Measurements from ENCODE around the gene EEF2.

EEF2 gene

DNA sequence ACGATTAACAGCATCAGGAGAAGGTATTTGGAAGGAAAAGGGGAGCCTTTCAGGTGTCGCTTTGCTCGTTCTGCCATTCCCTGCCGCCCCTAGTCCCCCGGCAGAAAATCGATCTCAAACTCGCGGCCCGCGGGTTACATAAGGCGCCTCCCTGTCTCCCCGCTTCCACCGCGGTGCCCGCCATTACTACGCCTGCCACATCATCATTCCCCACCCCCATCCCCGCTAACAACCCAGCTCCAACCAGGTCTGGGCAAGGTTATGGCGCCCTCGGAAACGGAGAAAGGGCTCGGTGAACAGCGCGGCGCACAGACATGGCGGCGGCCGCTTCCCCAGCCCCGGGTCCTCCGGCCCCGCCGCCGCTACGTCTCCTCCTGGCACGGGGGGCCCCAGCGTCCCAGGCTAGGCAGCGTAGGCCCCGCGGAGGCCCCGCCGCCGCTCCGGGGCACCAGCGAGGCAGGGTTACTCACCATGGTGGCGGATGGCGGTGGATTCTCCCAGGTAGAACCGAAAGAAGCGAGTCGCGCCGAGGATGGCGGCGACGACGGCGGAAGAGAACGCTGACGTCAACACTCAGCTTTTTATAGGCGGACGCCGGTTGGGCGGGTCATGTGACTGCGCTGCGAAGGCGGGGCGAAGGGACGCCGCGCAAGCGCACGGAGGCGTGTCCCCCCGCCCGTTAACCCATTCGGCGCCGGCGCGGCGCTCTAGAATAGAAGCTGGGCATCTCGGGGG lies at the start of gene EEF2:
TSS of gene EEF2 (minus strand) at position 556 of the 735 bp plus-strand sequence. CDS start at position 473, 83 bp downstream.
- DNase-seq (ENCODE audit: low read depth in 2 of 2): peak; percentile 78 to 80

DNA sequence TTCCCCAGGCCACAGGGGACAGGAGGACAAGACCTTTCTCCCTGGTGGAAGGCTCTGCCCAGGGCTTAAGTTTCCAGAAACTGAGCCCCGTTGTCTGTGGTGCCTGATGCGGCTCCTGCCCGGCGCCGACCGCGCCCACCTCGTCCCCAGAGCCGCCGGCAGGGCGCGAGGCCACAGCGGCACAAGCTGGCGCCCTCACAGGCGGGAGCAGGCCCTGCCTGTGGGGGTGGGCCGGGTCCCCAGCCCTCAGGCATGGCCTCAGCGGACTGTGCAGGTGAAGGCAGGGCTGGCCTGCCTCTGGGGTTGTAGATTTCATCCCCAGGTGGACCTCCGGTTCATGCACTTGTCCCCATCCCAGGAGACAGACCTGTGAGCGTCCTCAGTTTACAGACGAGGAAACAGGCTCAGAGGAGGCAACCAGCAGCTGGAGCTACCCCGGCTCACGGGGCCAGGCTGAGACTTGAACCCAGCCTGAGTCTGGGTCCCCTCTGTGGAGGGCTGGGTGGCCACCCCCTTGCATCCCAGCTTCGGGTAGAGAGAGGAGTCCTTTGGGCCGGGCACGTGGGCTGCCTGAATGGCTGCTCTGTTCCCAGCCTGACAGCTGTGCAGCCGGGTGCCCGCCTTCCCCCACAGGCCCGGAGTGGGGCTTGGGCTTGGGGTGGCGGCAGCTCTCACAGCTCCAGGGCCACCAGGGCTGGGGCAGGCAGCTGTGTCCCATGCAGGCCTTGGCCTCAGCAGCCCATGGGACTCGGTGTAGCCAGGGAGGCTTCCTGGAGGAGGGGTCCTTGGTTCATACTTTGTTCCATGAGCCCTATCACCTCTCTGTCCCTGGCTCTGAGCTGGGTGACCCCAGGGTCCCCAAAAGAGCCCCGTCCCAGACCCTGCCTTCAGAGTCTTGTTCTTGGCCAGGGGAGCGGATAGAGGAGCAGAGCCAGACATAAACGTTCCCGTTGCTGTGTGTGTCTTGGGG lies 49.1 kb upstream of the EEF2 start:
- DNase-seq (ENCODE audit: low read depth in 2 of 2): no peak

DNA sequence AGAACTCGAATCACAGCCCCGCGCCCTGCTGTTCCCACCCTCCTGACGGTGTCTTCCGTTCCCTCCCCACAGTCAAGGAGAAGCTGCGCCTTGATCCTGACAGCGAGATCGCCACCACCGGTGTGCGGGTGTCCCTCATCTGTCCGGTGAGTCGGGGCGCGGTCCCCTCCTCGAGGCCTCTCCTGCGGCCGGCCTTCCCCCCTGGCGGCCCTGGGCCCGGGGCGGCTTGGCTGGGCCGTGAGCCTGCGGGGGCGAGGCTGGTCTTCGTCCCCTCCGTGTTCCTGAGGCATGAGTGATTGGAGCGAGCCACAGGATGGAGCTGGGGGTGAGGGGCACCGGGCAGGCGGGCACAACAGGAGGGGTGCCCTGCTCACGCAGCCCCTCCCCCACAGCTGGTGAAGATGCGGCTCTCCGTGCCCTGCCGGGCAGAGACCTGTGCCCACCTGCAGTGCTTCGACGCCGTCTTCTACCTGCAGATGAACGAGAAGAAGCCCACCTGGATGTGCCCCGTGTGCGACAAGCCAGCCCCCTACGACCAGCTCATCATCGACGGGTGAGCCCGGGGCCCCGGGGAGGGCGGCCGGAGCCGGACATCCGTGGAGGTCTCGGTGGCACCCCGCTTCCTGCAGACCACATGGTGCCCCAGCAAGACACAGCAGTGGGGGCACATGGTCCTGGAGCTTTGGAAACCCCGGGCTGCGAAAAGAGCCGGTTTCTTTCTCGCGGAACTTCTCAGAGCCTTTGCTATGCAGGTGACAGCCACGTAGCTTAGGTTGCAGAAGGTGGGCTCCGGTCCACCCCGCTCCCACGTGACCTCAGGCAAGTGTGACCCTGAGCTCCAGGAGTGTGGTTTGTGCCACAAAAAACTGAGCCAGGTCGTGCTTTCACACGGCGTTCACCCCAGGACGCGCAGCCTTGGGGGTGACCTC lies 48.0 kb upstream of the EEF2 start:
- no peak for DNase-seq (ENCODE audit: low read depth in 2 of 2)

DNA sequence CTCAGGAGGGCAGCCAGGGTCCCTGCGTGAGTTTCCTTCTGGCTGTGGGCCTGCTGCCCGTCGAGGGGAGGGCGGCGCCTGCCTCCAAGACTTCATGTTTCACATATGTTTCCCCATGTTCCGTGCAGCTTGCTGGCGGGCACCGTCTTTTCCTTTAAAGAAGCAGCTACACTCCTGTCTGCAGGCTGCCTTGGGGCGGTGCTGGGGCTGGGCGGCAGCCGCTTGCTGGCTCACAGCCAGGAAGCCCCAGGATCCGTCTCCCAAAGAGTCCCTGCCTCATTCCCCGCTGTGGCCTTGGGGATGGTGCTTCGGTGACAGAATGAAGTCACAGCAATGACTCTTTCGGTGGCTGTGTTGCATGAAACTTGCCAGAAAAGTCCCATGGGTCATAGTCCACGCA lies 47.2 kb upstream of the EEF2 start:
- no peak for DNase-seq (ENCODE audit: low read depth in 2 of 2)

DNA sequence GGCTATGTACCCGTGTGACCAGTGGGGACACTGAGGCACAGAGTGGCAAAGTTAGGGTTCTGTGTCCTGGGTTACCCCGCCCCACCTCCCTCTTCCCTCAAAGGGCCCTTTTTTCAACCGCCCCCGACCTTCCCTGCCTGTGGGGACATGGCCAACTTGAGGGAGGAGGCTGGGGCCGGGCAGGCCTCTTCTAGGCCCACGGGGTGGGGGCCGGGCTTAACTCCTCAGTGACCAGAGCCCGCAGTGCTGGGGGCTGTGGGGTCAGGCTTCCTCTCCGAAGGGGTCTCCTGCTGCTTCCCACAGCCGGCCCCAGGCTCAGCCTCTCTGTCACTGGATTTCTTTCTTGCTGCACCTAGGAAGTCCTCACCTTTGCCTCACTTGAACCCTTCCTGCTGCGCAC lies 46.2 kb upstream of the EEF2 start:
- DNase-seq (ENCODE audit: low read depth in 2 of 2): no peak

DNA sequence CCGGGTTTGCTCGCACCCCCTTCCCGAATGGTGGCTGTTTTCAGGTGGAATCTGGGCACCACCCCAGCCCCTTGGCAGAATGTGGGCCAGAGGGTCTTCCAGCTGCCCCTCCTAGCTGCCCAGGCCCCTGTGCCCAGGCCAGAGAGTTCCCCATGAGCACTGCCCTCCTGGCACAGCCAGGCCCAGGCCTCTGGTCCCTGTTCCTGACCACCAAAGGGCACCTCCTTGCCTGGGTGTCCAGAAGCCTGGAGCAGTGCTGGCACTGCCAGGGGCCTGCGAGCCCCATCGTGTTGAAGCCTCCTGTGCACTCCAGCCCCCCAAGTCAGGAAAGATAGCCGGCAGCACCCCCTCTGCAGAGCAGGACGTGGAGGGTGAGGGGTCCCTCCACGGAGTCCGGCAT lies 45.7 kb upstream of the EEF2 start:
- no peak for DNase-seq (ENCODE audit: low read depth in 2 of 2)

DNA sequence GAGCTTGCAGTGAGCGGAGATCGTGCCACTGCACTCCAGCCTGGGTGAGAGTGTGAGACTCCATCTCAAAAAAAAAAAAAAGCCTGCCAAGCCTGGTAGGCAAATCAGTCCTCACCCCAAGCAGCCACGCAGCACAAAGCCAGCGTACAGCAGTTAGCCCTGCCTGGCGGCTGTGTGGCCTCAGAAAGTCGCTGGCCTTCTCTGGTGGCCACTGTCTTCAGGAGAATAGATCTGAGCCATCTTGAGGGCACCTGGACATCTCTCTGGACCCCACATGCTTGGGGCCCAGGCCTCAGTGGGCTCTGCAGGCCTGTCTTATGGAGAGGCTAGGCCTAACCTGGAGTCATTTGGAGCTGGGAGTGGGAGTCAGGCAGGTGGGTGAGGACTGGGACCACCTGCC lies 45.3 kb upstream of the EEF2 start:
- no peak for DNase-seq (ENCODE audit: low read depth in 2 of 2)

DNA sequence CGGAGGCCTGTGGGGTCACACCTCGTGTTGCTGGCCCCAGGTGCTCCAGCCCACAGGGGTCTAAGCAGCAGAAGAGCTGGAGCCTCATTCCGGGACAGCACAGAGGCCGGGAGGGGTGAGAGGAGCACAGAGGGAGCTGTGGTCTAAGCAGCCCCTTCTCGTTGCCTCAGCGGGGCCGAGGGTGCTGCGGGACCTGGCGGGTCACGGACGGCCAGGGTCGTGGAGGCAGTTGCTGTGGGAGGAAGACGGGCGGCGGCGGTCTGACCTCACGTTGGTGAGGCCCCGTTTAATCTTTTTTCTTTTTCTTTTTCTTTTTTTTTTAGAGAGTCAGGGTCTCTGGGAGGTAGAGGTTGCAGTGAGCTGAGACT lies 44.0 kb upstream of the EEF2 start:
- no peak for DNase-seq (ENCODE audit: low read depth in 2 of 2)

DNA sequence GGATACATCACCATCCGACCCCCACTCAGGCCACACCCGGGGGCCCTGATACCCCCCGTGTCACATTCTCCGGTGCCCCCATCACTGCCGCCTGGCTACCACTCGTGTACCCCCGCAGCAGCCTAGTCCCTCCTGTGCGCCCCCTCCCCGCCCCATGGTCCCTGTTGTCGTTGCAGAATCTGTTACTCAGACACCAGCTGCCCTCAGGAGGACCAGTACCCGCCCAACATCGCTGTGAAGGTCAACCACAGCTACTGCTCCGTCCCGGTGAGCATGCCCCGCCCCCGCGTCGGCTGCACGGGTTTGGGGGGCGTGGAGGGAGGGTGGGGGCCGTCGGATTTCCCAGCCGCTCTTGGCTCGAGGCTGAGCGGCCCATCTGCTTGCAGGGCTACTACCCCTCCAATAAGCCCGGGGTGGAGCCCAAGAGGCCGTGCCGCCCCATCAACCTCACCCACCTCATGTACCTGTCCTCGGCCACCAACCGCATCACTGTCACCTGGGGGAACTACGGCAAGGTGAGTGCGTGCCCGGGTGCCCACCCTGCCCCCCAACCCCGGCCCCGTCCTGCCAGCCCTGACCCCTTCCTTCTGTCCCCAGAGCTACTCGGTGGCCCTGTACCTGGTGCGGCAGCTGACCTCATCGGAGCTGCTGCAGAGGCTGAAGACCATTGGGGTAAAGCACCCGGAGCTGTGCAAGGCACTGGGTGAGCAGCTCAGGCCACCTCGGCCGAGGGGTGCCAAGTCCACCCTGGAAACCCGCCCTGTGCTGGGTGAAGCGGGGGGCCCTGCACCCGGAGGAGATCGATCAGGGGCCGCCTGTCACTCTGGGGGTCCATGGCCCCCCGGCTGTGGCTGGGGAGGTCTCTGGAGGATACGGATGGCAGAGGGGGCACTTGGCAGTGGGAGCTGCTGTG lies 43.3 kb upstream of the EEF2 start:
- DNase-seq (ENCODE audit: low read depth in 2 of 2): no peak

DNA sequence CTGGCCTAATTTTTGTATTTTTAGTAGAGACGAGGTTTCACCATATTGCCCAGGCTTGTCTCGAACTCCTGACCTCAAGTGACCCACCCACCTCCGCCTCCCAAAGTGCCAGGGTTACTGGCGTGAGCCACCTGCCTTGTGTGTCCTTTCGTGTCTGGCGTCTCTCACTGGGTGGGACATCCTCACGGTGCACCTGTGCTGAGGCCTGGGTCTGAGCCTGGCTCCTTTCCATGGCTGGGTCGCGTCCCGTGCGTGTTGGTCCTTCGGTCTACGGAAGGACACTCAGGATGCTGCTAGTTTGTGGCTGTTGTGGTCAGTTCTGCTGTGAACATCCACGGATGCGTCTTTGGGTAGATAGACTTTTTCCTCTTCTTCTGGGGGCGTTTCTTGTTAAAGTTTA lies 41.9 kb upstream of the EEF2 start:
- no peak for DNase-seq (ENCODE audit: low read depth in 2 of 2)

DNA sequence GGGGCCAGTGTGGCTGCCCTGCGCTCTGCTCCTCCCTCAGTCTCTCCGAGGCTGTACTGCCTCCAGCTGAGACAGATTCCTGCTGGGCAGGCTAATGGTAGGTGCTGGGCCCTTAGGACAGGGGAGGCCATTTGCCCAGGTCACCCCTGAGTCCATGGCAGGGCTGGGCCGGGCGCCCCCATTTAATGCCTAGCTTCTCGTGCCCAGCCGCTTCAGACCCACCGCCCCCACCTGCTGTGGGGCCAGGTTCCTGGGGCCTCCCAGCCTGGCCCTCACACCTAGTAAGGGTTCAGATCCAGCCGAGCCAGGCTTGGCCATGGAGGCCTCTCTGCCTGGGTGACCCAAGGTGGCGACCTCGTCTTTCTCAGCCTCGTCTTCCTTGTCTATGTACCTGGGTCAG lies 40.1 kb upstream of the EEF2 start:
- no peak for DNase-seq (ENCODE audit: low read depth in 2 of 2)

DNA sequence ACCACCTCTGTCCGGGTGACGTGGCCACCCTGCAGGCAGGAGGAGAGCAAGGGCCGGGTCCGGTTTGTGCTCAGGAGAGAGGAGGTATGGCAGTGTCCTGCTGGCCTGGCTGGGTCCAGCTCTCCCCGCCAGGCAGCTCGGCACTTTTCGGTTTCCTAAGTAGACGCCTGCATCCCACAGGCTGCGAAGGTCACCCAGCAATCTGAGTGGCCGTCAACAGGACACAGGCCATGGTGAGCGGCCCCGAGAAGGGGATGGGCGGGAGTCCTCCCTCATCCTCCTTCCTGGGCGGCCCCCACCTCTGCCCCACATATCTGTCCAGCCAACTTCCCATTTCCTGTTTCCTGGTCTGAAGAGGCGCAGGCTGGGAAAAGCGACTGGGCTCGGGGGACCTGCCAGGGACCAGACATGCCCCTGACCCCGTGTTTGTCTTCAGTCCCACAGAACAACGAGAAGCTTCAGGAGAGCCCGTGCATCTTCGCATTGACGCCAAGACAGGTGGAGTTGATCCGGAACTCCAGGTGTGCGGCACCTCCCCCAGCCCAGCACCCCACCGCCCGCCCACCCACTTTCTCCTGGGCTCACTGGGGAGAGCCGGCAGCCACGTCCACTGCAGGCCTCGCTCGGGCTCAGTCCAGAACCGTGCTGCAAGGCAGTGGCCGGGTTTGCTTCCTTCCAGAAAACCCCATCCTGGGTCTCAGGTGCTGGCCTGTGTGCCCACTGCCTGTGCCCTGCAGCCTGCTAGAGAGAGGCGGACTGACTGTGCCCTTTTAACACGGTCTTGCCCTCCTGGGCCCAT lies 38.5 kb upstream of the EEF2 start:
- DNase-seq (ENCODE audit: low read depth in 2 of 2): no peak

DNA sequence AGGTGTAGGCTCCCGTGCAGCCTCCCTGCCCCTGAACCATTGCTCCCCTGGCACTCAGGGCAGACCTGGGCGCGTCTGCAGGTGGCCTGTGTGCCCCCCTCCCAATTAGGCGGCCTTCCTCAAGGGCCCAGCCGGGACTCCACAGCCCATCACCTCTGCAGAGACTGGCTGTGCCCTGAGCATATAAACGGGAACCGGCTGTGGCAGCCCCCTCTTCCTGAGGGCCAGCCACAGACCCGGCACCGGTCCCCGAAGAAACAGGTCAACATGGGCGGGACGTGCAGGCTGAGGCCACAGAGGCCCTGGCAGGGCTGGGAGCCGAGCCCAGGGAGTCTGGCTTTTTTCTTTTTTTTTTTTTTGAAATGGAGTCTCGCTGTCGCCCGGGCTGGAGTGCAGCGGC lies 34.3 kb upstream of the EEF2 start:
- no peak for DNase-seq (ENCODE audit: low read depth in 2 of 2)

DNA sequence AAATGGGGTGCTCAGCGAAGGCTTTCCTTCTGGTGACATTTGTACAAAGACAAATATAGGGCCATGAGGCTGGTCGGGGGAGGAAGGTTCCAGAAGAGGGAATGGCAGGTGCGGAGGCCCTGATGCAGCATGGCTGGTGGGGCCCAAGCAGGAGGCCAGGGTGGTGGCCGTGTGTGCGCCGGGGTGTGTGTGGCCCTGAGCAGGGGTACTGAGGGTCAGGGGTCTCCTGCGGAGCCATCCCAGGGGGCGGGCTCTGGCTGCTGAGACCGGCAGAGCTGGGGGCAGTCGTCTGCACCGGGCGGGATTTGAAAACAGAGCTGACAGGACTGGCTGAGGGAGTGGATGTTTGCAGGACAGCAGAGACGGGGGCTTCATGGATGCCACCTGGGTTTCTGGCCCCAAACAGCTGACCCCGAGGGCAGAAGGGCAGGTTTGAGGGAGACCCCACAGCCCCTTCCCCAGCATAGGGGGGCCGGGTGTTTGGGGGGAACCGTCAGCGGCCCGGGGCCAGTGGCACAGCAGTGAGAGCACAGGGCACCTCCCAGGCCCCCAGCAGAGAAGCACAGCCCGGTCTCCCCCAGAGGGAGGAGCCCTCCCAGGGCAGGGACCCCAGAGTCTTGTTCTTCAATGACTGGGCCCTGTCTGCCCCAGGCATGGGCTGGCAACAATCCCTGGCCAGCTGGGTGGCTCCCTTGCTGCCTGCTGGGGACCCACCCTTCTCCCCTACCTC lies 33.7 kb upstream of the EEF2 start:
- DNase-seq (ENCODE audit: low read depth in 2 of 2): no peak

DNA sequence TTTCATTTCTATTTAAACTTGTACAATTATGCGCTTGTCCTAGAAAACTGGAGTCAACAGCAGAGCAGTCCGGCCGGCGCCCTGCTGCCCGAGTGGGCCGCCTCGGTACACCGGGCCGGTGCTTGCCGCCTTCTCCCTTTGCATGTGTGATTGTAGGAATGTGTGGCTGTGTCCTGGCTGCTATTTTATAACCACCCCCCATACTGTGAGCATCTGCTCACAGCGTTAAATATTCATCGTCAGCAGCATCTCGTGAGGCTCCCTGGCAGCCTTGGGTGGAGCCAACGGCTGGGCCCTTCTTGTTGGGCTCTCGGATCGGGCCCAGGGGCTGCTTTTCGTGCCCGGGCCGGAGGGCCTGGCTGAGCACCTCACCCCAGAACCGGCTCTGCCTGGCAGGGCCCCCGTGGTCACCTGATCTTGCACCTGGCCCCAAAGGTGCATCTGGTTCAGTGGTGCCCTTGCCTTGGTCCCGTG lies 32.9 kb upstream of the EEF2 start:
- DNase-seq (ENCODE audit: low read depth in 2 of 2): no peak

DNA sequence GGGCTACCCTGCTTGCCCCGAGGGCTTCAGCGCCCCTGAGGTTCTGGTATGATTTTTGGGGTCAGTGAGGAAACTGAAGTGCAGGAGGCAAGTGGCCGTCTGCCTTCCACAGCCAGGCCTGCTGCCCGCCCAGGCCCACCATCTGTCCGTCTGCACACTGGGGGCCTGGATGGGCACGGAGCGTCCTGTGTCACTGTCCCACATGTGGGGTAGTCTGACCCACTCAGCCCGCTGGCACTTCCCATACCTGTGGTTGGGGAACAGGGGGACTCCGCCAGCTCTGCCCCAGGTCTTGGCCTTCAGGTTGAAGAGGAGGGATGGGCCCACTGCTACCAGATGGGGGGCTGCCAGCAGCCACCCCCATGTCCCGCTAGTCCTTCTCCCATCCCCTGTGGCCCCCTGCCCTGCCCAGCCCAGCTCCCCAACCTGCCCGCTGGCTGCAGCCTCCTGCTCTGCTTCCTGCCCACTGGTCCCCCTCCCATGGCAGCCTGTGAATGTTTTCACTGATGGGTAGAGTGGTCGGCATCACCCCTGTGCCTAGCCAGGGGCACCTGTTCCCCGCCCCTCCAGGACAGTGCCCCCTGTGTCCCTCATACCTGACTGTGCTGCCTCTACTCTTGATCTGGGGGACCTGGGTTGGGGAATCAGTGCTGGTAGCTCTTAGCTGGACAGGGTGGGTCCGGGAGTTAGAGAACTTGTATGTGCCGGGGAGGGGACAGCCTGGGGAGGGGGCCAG lies 31.8 kb upstream of the EEF2 start:
- no peak for DNase-seq (ENCODE audit: low read depth in 2 of 2)

DNA sequence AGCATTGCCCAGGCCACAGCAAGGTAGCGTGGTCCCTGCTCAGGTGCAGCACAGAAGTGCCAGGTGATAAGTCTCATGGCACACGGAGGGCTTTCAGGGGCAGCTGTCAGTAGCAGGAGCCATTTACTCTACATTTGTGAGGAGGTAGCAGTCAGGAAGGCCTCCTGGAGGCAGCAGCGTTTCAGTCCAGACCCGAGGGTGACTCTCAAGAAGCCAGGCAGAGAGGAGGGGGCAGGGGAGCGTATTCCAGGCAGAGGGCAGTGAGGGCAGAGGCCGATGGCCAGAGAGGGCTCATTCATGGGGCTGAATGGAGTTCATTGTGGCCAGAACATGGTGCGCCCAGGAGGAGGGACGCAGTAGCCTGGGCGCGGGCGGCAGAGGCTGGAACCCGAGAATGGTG lies 31.2 kb upstream of the EEF2 start:
- DNase-seq (ENCODE audit: low read depth in 2 of 2): no peak

DNA sequence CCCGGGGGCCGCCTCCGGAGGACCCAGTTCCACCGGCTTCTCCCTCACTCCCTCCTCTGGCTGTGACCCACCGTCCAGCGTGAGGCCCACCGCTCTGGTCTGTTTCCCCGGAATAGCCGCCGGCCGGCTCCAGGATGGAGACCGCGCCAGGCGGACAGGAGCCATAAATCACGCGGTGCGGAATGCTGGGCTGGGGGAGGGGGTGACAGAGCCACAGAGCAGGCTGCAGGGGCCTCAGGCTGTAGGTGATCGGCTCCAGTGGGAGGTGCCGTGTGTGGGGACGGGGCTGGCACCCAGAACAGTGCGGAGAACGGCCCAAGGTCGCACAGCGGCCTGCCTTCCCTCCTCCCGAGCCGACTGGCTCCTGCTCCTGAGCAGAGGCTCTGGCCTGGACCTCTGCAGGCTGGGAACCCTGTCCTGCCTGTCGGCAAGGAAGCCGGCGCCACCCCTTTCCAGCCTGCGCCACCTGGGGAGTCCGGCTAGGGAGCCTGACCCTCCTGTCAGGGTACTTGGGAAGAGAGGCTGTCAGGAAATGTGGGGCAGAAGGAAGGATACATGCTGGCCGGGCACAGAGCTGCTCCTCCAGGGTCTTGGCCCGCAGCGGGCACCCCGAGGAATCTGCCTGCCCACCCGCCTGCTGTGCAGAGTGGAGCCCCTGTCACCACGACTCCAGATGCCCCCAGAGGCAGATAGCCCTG lies 30.6 kb upstream of the EEF2 start:
- no peak for DNase-seq (ENCODE audit: low read depth in 2 of 2)
